Activated naive CD4-positive, alpha-beta T cell treated with anti-CD3 and anti-CD28 coated beads, Interleukin-2, amount 50 U/mL, for 72 hours (primary cell): ENCODE measurements around the gene DAPP1. TPM values are rescaled to one million over a fixed set of nuclear protein-coding genes. Genes with fewer than 3 reads are reported as not detected.
A peak's percentile ranks its signal among the peaks of the same experiment; 100 is the strongest.

Experiments
- ATAC-seq, 2 donors: fragments of 150-1000 bp; cut with Tn5 transposase; 2 replicates each; pipeline ENCODE4 v1.10.0; 2021; ENCODE audit warnings: mild to moderate bottlenecking in 2 of 2, moderate library complexity in 2 of 2
- DNase-seq, 2 donors: peaks; one replicate each; pipeline ENCODE4 v3.0.0; 2021 to 2022; ENCODE audit warnings: low spot score in 2 of 2
- H3K27ac Mint-ChIP-seq, 2 donors: one replicate each; pipeline ENCODE4 v1.8.0; 2022; ENCODE audit warnings: mild to moderate bottlenecking in 2 of 2, mixed read lengths in 2 of 2
- H3K36me3 Mint-ChIP-seq, 2 donors: one replicate each; pipeline ENCODE4 v1.8.0; 2022; ENCODE audit warnings: mixed read lengths in 2 of 2
- H3K9me3 Mint-ChIP-seq, 2 donors: one replicate each; pipeline ENCODE4 v1.8.0; 2022; ENCODE audit warnings: mixed read lengths in 2 of 2
- total RNA-seq, 2 donors: library from RNA; stranded (reverse); gene quantifications; one replicate each; pipeline ENCODE4 v1.2.3, GENCODE V29; 2022

Gene DAPP1
- total RNA-seq, 2 donors from 2014 or later = 43.3 to 66.9 TPM

- H3K9me3 Mint-ChIP-seq = no peaks in the 10 kb centered on the region
- H3K27ac Mint-ChIP-seq = peak overlapping the region; percentile 63 to 77
- no peak for DNase-seq
- peaks cover 17 to 54% of the 10 kb centered on the region in 2 donors for H3K36me3 Mint-ChIP-seq
- ATAC-seq = peak; percentile 87 to 95
Measured at GRCh38 chr4:99861120-99861905, 44.7 kb downstream of the DAPP1 start.

GRCh38 chr4:99863804-99864203, 47.2 kb downstream of the DAPP1 start:
- Mint-ChIP-seq H3K27ac (no peak overlapping the region), H3K9me3 (no peaks in the 10 kb centered on the region), H3K36me3 (peaks cover 18 to 50% of the 10 kb centered on the region in 2 donors)
- DNase-seq (no peak), ATAC-seq (no peak)

- peak overlapping the region; percentile 25 to 88 for H3K27ac Mint-ChIP-seq
- peak; percentile 99 for ATAC-seq
Measured at GRCh38 chr4:99868126-99868596, 51.5 kb downstream of the DAPP1 start.

GRCh38 chr4:99872570-99872969, 55.9 kb downstream of the DAPP1 start:
- Mint-ChIP-seq H3K27ac (peak overlapping the region in 1 of 2 donors; percentile 76), H3K9me3 (no peaks in the 10 kb centered on the region), H3K36me3 (peaks cover 16 to 29% of the 10 kb centered on the region in 2 donors)
- ATAC-seq (no peak), DNase-seq (no peak)

More at GRCh38 chr4:99868126-99868596, 51.5 kb downstream of the DAPP1 start:
- no peak for DNase-seq
- no peaks in the 10 kb centered on the region for H3K9me3 Mint-ChIP-seq
- H3K36me3 Mint-ChIP-seq = peaks cover 23 to 54% of the 10 kb centered on the region in 2 donors

GRCh38 chr4:99875071-99875470, 58.4 kb downstream of the DAPP1 start:
- Mint-ChIP-seq H3K36me3 (peaks cover 10 to 21% of the 10 kb centered on the region in 2 donors), H3K9me3 (no peaks in the 10 kb centered on the region), H3K27ac (peak overlapping the region in 1 of 2 donors; percentile 92)
- ATAC-seq = no peak
- DNase-seq = no peak

- peak overlapping the region in 1 of 2 donors; percentile 40 for H3K27ac Mint-ChIP-seq
- DNase-seq (no peak), ATAC-seq (no peak)
- no peaks in the 10 kb centered on the region for H3K9me3 Mint-ChIP-seq
- peaks cover 6 to 12% of the 10 kb centered on the region in 2 donors for H3K36me3 Mint-ChIP-seq
Measured at GRCh38 chr4:99876946-99877345, 60.3 kb downstream of the DAPP1 start.

GRCh38 chr4:99878604-99879003, 62.0 kb downstream of the DAPP1 start:
- DNase-seq (no peak), ATAC-seq (no peak)
- no peak overlapping the region for H3K27ac Mint-ChIP-seq
- H3K9me3 Mint-ChIP-seq = no peaks in the 10 kb centered on the region
- H3K36me3 Mint-ChIP-seq = peaks cover 0 to 11% of the 10 kb centered on the region in 2 donors

- Mint-ChIP-seq H3K27ac (no peak overlapping the region), H3K9me3 (no peaks in the 10 kb centered on the region), H3K36me3 (peaks cover 0 to 6% of the 10 kb centered on the region in 2 donors)
- ATAC-seq = no peak
- no peak for DNase-seq
Measured at GRCh38 chr4:99879458-99879857, 62.8 kb downstream of the DAPP1 start.

- no peak for ATAC-seq
- no peak for DNase-seq
- Mint-ChIP-seq H3K9me3 (no peaks in the 10 kb centered on the region), H3K36me3 (peaks cover 0 to 2% of the 10 kb centered on the region in 2 donors), H3K27ac (no peak overlapping the region)
Measured at GRCh38 chr4:99885063-99885664, 68.5 kb downstream of the DAPP1 start.

GRCh38 chr4:99885687-99886086, 69.1 kb downstream of the DAPP1 start:
- H3K9me3 Mint-ChIP-seq = no peaks in the 10 kb centered on the region
- DNase-seq = no peak
- H3K27ac Mint-ChIP-seq = no peak overlapping the region
- no peaks in the 10 kb centered on the region for H3K36me3 Mint-ChIP-seq
- no peak for ATAC-seq

GRCh38 chr4:99886146-99886545, 69.5 kb downstream of the DAPP1 start:
- Mint-ChIP-seq H3K36me3 (no peaks in the 10 kb centered on the region), H3K9me3 (no peaks in the 10 kb centered on the region), H3K27ac (no peak overlapping the region)
- ATAC-seq (no peak), DNase-seq (no peak)

GRCh38 chr4:99887837-99888236, 71.2 kb downstream of the DAPP1 start:
- Mint-ChIP-seq H3K9me3 (no peaks in the 10 kb centered on the region), H3K27ac (no peak overlapping the region), H3K36me3 (no peaks in the 10 kb centered on the region)
- DNase-seq (no peak), ATAC-seq (no peak)

GRCh38 chr4:99891351-99891750, 74.7 kb downstream of the DAPP1 start:
- peaks cover 10 to 12% of the 10 kb centered on the region in 2 donors for H3K36me3 Mint-ChIP-seq
- H3K9me3 Mint-ChIP-seq = no peaks in the 10 kb centered on the region
- DNase-seq (no peak), ATAC-seq (no peak)
- H3K27ac Mint-ChIP-seq = no peak overlapping the region

GRCh38 chr4:99893029-99893428, 76.4 kb downstream of the DAPP1 start:
- peak overlapping the region; percentile 96 to 99 for H3K27ac Mint-ChIP-seq
- H3K9me3 Mint-ChIP-seq = no peaks in the 10 kb centered on the region
- DNase-seq = no peak
- H3K36me3 Mint-ChIP-seq = peaks cover 10 to 12% of the 10 kb centered on the region in 2 donors
- ATAC-seq = no peak

GRCh38 chr4:99893839-99894160, 77.2 kb downstream of the DAPP1 start:
- peak overlapping the region; percentile 96 to 99 for H3K27ac Mint-ChIP-seq
- peak in 1 of 2 donors; percentile 27 for ATAC-seq
- H3K36me3 Mint-ChIP-seq = peaks cover 10 to 12% of the 10 kb centered on the region in 2 donors

GRCh38 chr4:99894161-99894997, 77.8 kb downstream of the DAPP1 start, which contains the start of gene LAMTOR3:
Gene LAMTOR3, minus strand, starts transcription at chr4:99894427. Its CDS starts 464 bp downstream, at chr4:99893963.
- H3K36me3 Mint-ChIP-seq = peaks cover 10 to 12% of the 10 kb centered on the region in 2 donors
- peak within 1 kb of the TSS; percentile 96 to 99 for H3K27ac Mint-ChIP-seq
- no peaks in the 10 kb centered on the region for H3K9me3 Mint-ChIP-seq
- DNase-seq = peak; percentile 80 to 92
- ATAC-seq = peak; percentile 100

More at GRCh38 chr4:99893839-99894160, 77.2 kb downstream of the DAPP1 start:
- no peaks in the 10 kb centered on the region for H3K9me3 Mint-ChIP-seq
- no peak for DNase-seq

GRCh38 chr4:99894998-99895397, 78.4 kb downstream of the DAPP1 start:
- H3K36me3 Mint-ChIP-seq = peaks cover 10 to 12% of the 10 kb centered on the region in 2 donors
- ATAC-seq (no peak), DNase-seq (no peak)
- H3K9me3 Mint-ChIP-seq = no peaks in the 10 kb centered on the region
- peak overlapping the region in 1 of 2 donors; percentile 96 for H3K27ac Mint-ChIP-seq
